ENCODE measurements around the gene TMEM88. TPM values are rescaled to one million over a fixed set of nuclear protein-coding genes. Genes with fewer than 3 reads are reported as not detected.

The TMEM88 gene
- total and polyA plus RNA-seq, 4 donors, result 6.3 to 19.6 (median 11.3) TPM

- H3K4me1 ChIP-seq (ENCODE audit: control insufficient read depth in 5 of 5, insufficient read depth in 5 of 5, low read length in 5 of 5), result peaks cover 3 to 36% (median 6%) of the 10 kb centered on the region in 5 donors
Observed at GRCh38 chr17:7854078-7854777, 638 bp upstream of the TMEM88 start.

GRCh38 chr17:7855660-7856010 lies 769 bp downstream of the TMEM88 start:
- H3K9ac ChIP-seq (ENCODE audit: insufficient read depth in 1 of 2, low read length in 2 of 2), result no peak overlapping the region
- ATAC-seq (ENCODE audit: insufficient read depth, low FRiP score) (no peak), DNase-seq (no peak)
- peaks cover 0 to 25% (median 21%) of the 10 kb centered on the region in 4 donors for H3K36me3 ChIP-seq (ENCODE audit: control insufficient read depth in 4 of 4, insufficient read depth in 4 of 4, low read length in 4 of 4)
- TF ChIP-seq, protein P1, sequence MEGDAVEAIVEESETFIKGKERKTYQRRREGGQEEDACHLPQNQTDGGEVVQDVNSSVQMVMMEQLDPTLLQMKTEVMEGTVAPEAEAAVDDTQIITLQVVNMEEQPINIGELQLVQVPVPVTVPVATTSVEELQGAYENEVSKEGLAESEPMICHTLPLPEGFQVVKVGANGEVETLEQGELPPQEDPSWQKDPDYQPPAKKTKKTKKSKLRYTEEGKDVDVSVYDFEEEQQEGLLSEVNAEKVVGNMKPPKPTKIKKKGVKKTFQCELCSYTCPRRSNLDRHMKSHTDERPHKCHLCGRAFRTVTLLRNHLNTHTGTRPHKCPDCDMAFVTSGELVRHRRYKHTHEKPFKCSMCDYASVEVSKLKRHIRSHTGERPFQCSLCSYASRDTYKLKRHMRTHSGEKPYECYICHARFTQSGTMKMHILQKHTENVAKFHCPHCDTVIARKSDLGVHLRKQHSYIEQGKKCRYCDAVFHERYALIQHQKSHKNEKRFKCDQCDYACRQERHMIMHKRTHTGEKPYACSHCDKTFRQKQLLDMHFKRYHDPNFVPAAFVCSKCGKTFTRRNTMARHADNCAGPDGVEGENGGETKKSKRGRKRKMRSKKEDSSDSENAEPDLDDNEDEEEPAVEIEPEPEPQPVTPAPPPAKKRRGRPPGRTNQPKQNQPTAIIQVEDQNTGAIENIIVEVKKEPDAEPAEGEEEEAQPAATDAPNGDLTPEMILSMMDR (IDR thresholded peaks at IDR 0.05; ENCODE audit: control extremely low read depth, extremely low read depth), result no peak
- no peak overlapping the region for H3K4me3 ChIP-seq
- peaks cover 3 to 37% (median 6%) of the 10 kb centered on the region in 5 donors for H3K4me1 ChIP-seq (ENCODE audit: control insufficient read depth in 5 of 5, insufficient read depth in 5 of 5, low read length in 5 of 5)
- no peaks in the 10 kb centered on the region for H3K27me3 ChIP-seq (ENCODE audit: control insufficient read depth in 3 of 3, insufficient read depth in 3 of 3, low read length in 2 of 3)
- peak overlapping the region; percentile 69 to 87 for H3K27ac ChIP-seq (ENCODE audit: low read depth in 1 of 2, low read length in 1 of 2)
- H3K9me3 ChIP-seq (ENCODE audit: control insufficient read depth in 4 of 4, insufficient read depth in 3 of 4, low read length in 3 of 4), result no peaks in the 10 kb centered on the region
- 27 to 29% methylated on average over 15 of the region's 15 CpGs for WGBS, 2 donors

More at GRCh38 chr17:7854078-7854777, 638 bp upstream of the TMEM88 start:
- no peak overlapping the region for H3K4me3 ChIP-seq
- ATAC-seq (ENCODE audit: insufficient read depth, low FRiP score) (no peak), DNase-seq (no peak)
- no peaks in the 10 kb centered on the region for H3K9me3 ChIP-seq (ENCODE audit: control insufficient read depth in 4 of 4, insufficient read depth in 3 of 4, low read length in 3 of 4)
- 80 to 89% methylated on average over 31 of the region's 31 CpGs for WGBS, 2 donors
- H3K9ac ChIP-seq (ENCODE audit: insufficient read depth in 1 of 2, low read length in 2 of 2), result no peak overlapping the region
- H3K36me3 ChIP-seq (ENCODE audit: control insufficient read depth in 4 of 4, insufficient read depth in 4 of 4, low read length in 4 of 4), result peaks cover 2 to 36% (median 30%) of the 10 kb centered on the region in 4 donors
- peak overlapping the region in 1 of 2 donors; percentile 58 for H3K27ac ChIP-seq (ENCODE audit: low read depth in 1 of 2, low read length in 1 of 2)
- TF ChIP-seq, protein P1 (IDR thresholded peaks at IDR 0.05; ENCODE audit: control extremely low read depth, extremely low read depth), result no peak
- H3K27me3 ChIP-seq (ENCODE audit: control insufficient read depth in 3 of 3, insufficient read depth in 3 of 3, low read length in 2 of 3), result no peaks in the 10 kb centered on the region

- Histone ChIP-seq H3K9ac (ENCODE audit: insufficient read depth in 1 of 2, low read length in 2 of 2) (peak overlapping the region; percentile 12 to 50), H3K27ac (ENCODE audit: low read depth in 1 of 2, low read length in 1 of 2) (peak overlapping the region; percentile 87 to 90), H3K27me3 (ENCODE audit: control insufficient read depth in 3 of 3, insufficient read depth in 3 of 3, low read length in 2 of 3) (no peaks in the 10 kb centered on the region), H3K36me3 (ENCODE audit: control insufficient read depth in 4 of 4, insufficient read depth in 4 of 4, low read length in 4 of 4) (peaks cover 0 to 20% (median 17%) of the 10 kb centered on the region in 4 donors), H3K4me3 (peak overlapping the region; percentile 38), H3K9me3 (ENCODE audit: control insufficient read depth in 4 of 4, insufficient read depth in 3 of 4, low read length in 3 of 4) (no peaks in the 10 kb centered on the region), H3K4me1 (ENCODE audit: control insufficient read depth in 5 of 5, insufficient read depth in 5 of 5, low read length in 5 of 5) (peaks cover 3 to 37% (median 6%) of the 10 kb centered on the region in 5 donors)
- WGBS, 2 donors, result 4 to 9% methylated on average over 27 to 29 of the region's 29 CpGs
- DNase-seq (peak; percentile 43 to 65 (median 58)), ATAC-seq (ENCODE audit: insufficient read depth, low FRiP score) (no peak)
- TF ChIP-seq, protein P1 (IDR thresholded peaks at IDR 0.05; ENCODE audit: control extremely low read depth, extremely low read depth), result no peak
Observed at GRCh38 chr17:7856011-7856810, 1.3 kb downstream of the TMEM88 start.
